Breast epithelium (tissue), 3 donors: ENCODE data around the gene RUVBL1.

Experiments used
- CTCF ChIP-seq, 3 donors: fragments of 450-650 bp; IDR thresholded peaks; one replicate each; pipeline ENCODE4 v1.5.1; 2016 to 2017; ENCODE audit warnings: antibody characterized with exemption in 3 of 3, mild to moderate bottlenecking in 3 of 3, moderate library complexity in 3 of 3
- POLR2A ChIP-seq: fragments of 450-650 bp; IDR thresholded peaks from one replicate; pipeline ENCODE4 v1.6.1; 2016; ENCODE audit warnings: antibody characterized with exemption, mild to moderate bottlenecking, moderate library complexity
- POLR2AphosphoS5 ChIP-seq, 3 donors: sonication (generic); formaldehyde crosslinking; IDR thresholded peaks; one replicate each; pipeline ENCODE4 v1.6.1; 2017; ENCODE audit warnings: antibody characterized with exemption in 3 of 3

- TF ChIP-seq CTCF (IDR thresholded peaks at IDR 0.05): no peak
- TF ChIP-seq POLR2AphosphoS5 (IDR thresholded peaks at IDR 0.05): no peak
- TF ChIP-seq POLR2A: no peak
These were observed 49.6 kb upstream of the RUVBL1 start for GRCh38 chr3:128173200-128173599.
